ENCODE data around the gene ZNF440. TPM values are rescaled to one million over a fixed set of nuclear protein-coding genes. Genes with fewer than 3 reads are reported as not detected.

ZNF440 gene
- total RNA-seq, 1 experiment from 2014 or later: 19.6 TPM

GRCh38 chr19:11781295-11782057 is 32.6 kb upstream of the ZNF440 start:
- H3K4me1 ChIP-seq (ENCODE audit: low read length): no peaks in the 10 kb centered on the region
- H4K20me1 ChIP-seq (ENCODE audit: insufficient read depth, low read depth, low read length): no peaks in the 10 kb centered on the region
- no peak overlapping the region for H3K4me2 ChIP-seq (ENCODE audit: low read depth, low read length, poor library complexity, severe bottlenecking)
- H3K27me3 ChIP-seq (ENCODE audit: low read length): no peaks in the 10 kb centered on the region
- no peaks in the 10 kb centered on the region for H3K79me2 ChIP-seq (ENCODE audit: low read length)
- no peak for DNase-seq
- H3K4me3 ChIP-seq (ENCODE audit: low read length): no peak overlapping the region
- H3K36me3 ChIP-seq (ENCODE audit: insufficient read depth, low read length): peaks cover 59% of the 10 kb centered on the region
- H3K9me3 ChIP-seq (ENCODE audit: low read length): peaks cover 53% of the 10 kb centered on the region
- H3K9ac ChIP-seq (ENCODE audit: low read length): no peak overlapping the region
- no peak overlapping the region for H3K27ac ChIP-seq (ENCODE audit: low read length)
- H3K9me2 ChIP-seq (replicated peaks; ENCODE audit: insufficient read depth, low read length): no peaks in the 10 kb centered on the region
- no peak overlapping the region for H2AFZ ChIP-seq (ENCODE audit: low read length)

- no peaks in the 10 kb centered on the region for H3K4me1 ChIP-seq (ENCODE audit: low read length)
- DNase-seq: no peak
- no peaks in the 10 kb centered on the region for H4K20me1 ChIP-seq (ENCODE audit: insufficient read depth, low read depth, low read length)
- peaks cover 52% of the 10 kb centered on the region for H3K9me3 ChIP-seq (ENCODE audit: low read length)
- H3K9me2 ChIP-seq (replicated peaks; ENCODE audit: insufficient read depth, low read length): no peaks in the 10 kb centered on the region
- no peaks in the 10 kb centered on the region for H3K27me3 ChIP-seq (ENCODE audit: low read length)
- H3K79me2 ChIP-seq (ENCODE audit: low read length): no peaks in the 10 kb centered on the region
- no peak overlapping the region for H3K9ac ChIP-seq (ENCODE audit: low read length)
- H3K36me3 ChIP-seq (ENCODE audit: insufficient read depth, low read length): peaks cover 42% of the 10 kb centered on the region
- no peak overlapping the region for H2AFZ ChIP-seq (ENCODE audit: low read length)
- H3K27ac ChIP-seq (ENCODE audit: low read length): no peak overlapping the region
- no peak overlapping the region for H3K4me2 ChIP-seq (ENCODE audit: low read depth, low read length, poor library complexity, severe bottlenecking)
- no peak overlapping the region for H3K4me3 ChIP-seq (ENCODE audit: low read length)
These were observed 30.3 kb upstream of the ZNF440 start for GRCh38 chr19:11783767-11784166.

GRCh38 chr19:11784356-11784755 is 29.7 kb upstream of the ZNF440 start:
- DNase-seq: no peak
- Histone ChIP-seq H3K4me1 (ENCODE audit: low read length) (no peaks in the 10 kb centered on the region), H3K4me2 (ENCODE audit: low read depth, low read length, poor library complexity, severe bottlenecking) (no peak overlapping the region), H3K9me2 (replicated peaks; ENCODE audit: insufficient read depth, low read length) (no peaks in the 10 kb centered on the region), H3K9ac (ENCODE audit: low read length) (no peak overlapping the region), H3K9me3 (ENCODE audit: low read length) (peaks cover 53% of the 10 kb centered on the region), H3K4me3 (ENCODE audit: low read length) (no peak overlapping the region), H3K27me3 (ENCODE audit: low read length) (no peaks in the 10 kb centered on the region), H3K79me2 (ENCODE audit: low read length) (no peaks in the 10 kb centered on the region), H4K20me1 (ENCODE audit: insufficient read depth, low read depth, low read length) (no peaks in the 10 kb centered on the region), H3K36me3 (ENCODE audit: insufficient read depth, low read length) (peaks cover 38% of the 10 kb centered on the region), H3K27ac (ENCODE audit: low read length) (no peak overlapping the region), H2AFZ (ENCODE audit: low read length) (no peak overlapping the region)

GRCh38 chr19:11787536-11787935 is 26.5 kb upstream of the ZNF440 start:
- peaks cover 10% of the 10 kb centered on the region for H3K36me3 ChIP-seq (ENCODE audit: insufficient read depth, low read length)
- DNase-seq: no peak
- no peaks in the 10 kb centered on the region for H3K79me2 ChIP-seq (ENCODE audit: low read length)
- no peak overlapping the region for H3K9ac ChIP-seq (ENCODE audit: low read length)
- no peaks in the 10 kb centered on the region for H3K4me1 ChIP-seq (ENCODE audit: low read length)
- H3K4me3 ChIP-seq (ENCODE audit: low read length): no peak overlapping the region
- H3K27me3 ChIP-seq (ENCODE audit: low read length): no peaks in the 10 kb centered on the region
- H3K27ac ChIP-seq (ENCODE audit: low read length): no peak overlapping the region
- no peaks in the 10 kb centered on the region for H4K20me1 ChIP-seq (ENCODE audit: insufficient read depth, low read depth, low read length)
- H2AFZ ChIP-seq (ENCODE audit: low read length): no peak overlapping the region
- no peak overlapping the region for H3K4me2 ChIP-seq (ENCODE audit: low read depth, low read length, poor library complexity, severe bottlenecking)
- H3K9me3 ChIP-seq (ENCODE audit: low read length): peaks cover 31% of the 10 kb centered on the region
- H3K9me2 ChIP-seq (replicated peaks; ENCODE audit: insufficient read depth, low read length): no peaks in the 10 kb centered on the region

- H2AFZ ChIP-seq (ENCODE audit: low read length): no peak overlapping the region
- no peak overlapping the region for H3K27ac ChIP-seq (ENCODE audit: low read length)
- H4K20me1 ChIP-seq (ENCODE audit: insufficient read depth, low read depth, low read length): no peaks in the 10 kb centered on the region
- H3K4me3 ChIP-seq (ENCODE audit: low read length): no peak overlapping the region
- H3K79me2 ChIP-seq (ENCODE audit: low read length): no peaks in the 10 kb centered on the region
- H3K36me3 ChIP-seq (ENCODE audit: insufficient read depth, low read length): no peaks in the 10 kb centered on the region
- peaks cover 6% of the 10 kb centered on the region; the same call in 1 of the 2 replicates for H3K9me3 ChIP-seq (ENCODE audit: low read length)
- no peak for DNase-seq
- peaks cover 18% of the 10 kb centered on the region for H3K4me1 ChIP-seq (ENCODE audit: low read length)
- no peaks in the 10 kb centered on the region for H3K27me3 ChIP-seq (ENCODE audit: low read length)
- no peaks in the 10 kb centered on the region for H3K9me2 ChIP-seq (replicated peaks; ENCODE audit: insufficient read depth, low read length)
- H3K4me2 ChIP-seq (ENCODE audit: low read depth, low read length, poor library complexity, severe bottlenecking): no peak overlapping the region
- H3K9ac ChIP-seq (ENCODE audit: low read length): no peak overlapping the region
These were observed 21.1 kb upstream of the ZNF440 start for GRCh38 chr19:11792942-11793341.

GRCh38 chr19:11797491-11797890 is 16.6 kb upstream of the ZNF440 start:
- Histone ChIP-seq H3K4me1 (ENCODE audit: low read length) (peaks cover 26% of the 10 kb centered on the region), H3K9me2 (replicated peaks; ENCODE audit: insufficient read depth, low read length) (no peaks in the 10 kb centered on the region), H4K20me1 (ENCODE audit: insufficient read depth, low read depth, low read length) (no peaks in the 10 kb centered on the region), H3K9me3 (ENCODE audit: low read length) (0 out of 2 replicates have a peak, but pooled peaks cover 4% of the 10 kb centered on the region), H3K36me3 (ENCODE audit: insufficient read depth, low read length) (no peaks in the 10 kb centered on the region), H2AFZ (ENCODE audit: low read length) (0 out of 2 replicates have a peak overlapping the region, but pooled peaks have one; percentile 73), H3K27ac (ENCODE audit: low read length) (no peak overlapping the region), H3K4me2 (ENCODE audit: low read depth, low read length, poor library complexity, severe bottlenecking) (peak overlapping the region; percentile 93), H3K27me3 (ENCODE audit: low read length) (no peaks in the 10 kb centered on the region), H3K4me3 (ENCODE audit: low read length) (peak overlapping the region; percentile 77), H3K79me2 (ENCODE audit: low read length) (no peaks in the 10 kb centered on the region), H3K9ac (ENCODE audit: low read length) (peak overlapping the region; percentile 44)
- DNase-seq: peak; percentile 94

- Histone ChIP-seq H3K4me2 (ENCODE audit: low read depth, low read length, poor library complexity, severe bottlenecking) (peak within 1 kb of the TSS; percentile 93), H3K79me2 (ENCODE audit: low read length) (no peaks in the 10 kb centered on the region), H2AFZ (ENCODE audit: low read length) (peak within 1 kb of the TSS; percentile 87), H3K9ac (ENCODE audit: low read length) (peak within 1 kb of the TSS; percentile 78), H3K9me2 (replicated peaks; ENCODE audit: insufficient read depth, low read length) (no peaks in the 10 kb centered on the region), H3K27me3 (ENCODE audit: low read length) (no peaks in the 10 kb centered on the region), H4K20me1 (ENCODE audit: insufficient read depth, low read depth, low read length) (no peaks in the 10 kb centered on the region), H3K36me3 (ENCODE audit: insufficient read depth, low read length) (no peaks in the 10 kb centered on the region), H3K9me3 (ENCODE audit: low read length) (0 out of 2 replicates have a peak, but pooled peaks cover 6% of the 10 kb centered on the region), H3K4me1 (ENCODE audit: low read length) (peaks cover 26% of the 10 kb centered on the region), H3K27ac (ENCODE audit: low read length) (no peak within 1 kb of the TSS), H3K4me3 (ENCODE audit: low read length) (peak within 1 kb of the TSS; percentile 77)
- DNase-seq: peak; percentile 97
These were observed 15.4 kb upstream of the ZNF440 start, which contains the start of gene ZNF491 for GRCh38 chr19:11798391-11799330. TSS of gene ZNF491 (plus strand) at chr19:11798523. CDS start at chr19:11805954, 7,431 bp downstream.

Data from Karpas-422 (cell line).